Fibroblast of villous mesenchyme (primary cell): Measurements from ENCODE around the gene ELN. TPM values are rescaled to one million over a fixed set of nuclear protein-coding genes. Genes with fewer than 3 reads are reported as not detected.

Experiments
- DNase-seq: peaks from one replicate; pipeline ENCODE4 v3.0.0-alpha.2; 2010; ENCODE audit warnings: low read depth
- H3K4me3 ChIP-seq: 2 replicates; pipeline ENCODE4 v1.5.1; 2011; ENCODE audit warnings: low read depth, mild to moderate bottlenecking, low read length
- total RNA-seq: library from RNA; depleted of rRNA; stranded (reverse); fragments of >200 nt; gene quantifications from 2 replicates; pipeline ENCODE4 v1.2.3, GENCODE V29; 2012
- TF ChIP-seq, protein P1 (sequence below): IDR thresholded peaks from 2 replicates; pipeline ENCODE4 v1.5.1; 2012; ENCODE audit warnings: low read depth, mild to moderate bottlenecking, low read length; ENCODE audit not compliant: insufficient read depth

Gene ELN
- total RNA-seq, 1 donor, result under 0.01 TPM

DNA sequence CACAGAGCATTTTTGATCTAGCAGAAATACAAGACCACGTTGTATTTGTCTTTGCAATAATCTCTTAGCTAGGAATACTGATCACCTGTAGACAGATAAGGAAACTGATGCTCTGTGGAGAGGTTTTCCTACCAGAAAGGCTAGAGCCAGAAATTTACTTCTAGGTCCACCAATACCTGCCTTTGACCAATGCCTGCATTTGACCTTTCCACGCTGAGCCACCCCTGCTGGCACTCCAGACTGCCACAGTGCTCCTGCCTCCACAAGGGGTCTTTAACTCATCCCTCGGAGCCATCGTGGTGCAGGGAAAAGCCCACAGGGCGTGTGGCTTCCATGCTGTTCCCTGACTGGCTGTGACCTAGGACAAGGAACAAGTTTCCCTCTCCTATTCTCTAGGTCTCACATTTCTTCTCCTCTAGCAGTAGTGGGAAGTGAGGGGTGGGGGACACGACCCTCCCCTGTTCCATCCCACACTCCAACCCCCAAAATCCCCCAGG is 1.5 kb upstream of the ELN start:
- TF ChIP-seq, protein P1, sequence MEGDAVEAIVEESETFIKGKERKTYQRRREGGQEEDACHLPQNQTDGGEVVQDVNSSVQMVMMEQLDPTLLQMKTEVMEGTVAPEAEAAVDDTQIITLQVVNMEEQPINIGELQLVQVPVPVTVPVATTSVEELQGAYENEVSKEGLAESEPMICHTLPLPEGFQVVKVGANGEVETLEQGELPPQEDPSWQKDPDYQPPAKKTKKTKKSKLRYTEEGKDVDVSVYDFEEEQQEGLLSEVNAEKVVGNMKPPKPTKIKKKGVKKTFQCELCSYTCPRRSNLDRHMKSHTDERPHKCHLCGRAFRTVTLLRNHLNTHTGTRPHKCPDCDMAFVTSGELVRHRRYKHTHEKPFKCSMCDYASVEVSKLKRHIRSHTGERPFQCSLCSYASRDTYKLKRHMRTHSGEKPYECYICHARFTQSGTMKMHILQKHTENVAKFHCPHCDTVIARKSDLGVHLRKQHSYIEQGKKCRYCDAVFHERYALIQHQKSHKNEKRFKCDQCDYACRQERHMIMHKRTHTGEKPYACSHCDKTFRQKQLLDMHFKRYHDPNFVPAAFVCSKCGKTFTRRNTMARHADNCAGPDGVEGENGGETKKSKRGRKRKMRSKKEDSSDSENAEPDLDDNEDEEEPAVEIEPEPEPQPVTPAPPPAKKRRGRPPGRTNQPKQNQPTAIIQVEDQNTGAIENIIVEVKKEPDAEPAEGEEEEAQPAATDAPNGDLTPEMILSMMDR, result no peak
- no peak for DNase-seq
- no peak overlapping the region for H3K4me3 ChIP-seq

DNA sequence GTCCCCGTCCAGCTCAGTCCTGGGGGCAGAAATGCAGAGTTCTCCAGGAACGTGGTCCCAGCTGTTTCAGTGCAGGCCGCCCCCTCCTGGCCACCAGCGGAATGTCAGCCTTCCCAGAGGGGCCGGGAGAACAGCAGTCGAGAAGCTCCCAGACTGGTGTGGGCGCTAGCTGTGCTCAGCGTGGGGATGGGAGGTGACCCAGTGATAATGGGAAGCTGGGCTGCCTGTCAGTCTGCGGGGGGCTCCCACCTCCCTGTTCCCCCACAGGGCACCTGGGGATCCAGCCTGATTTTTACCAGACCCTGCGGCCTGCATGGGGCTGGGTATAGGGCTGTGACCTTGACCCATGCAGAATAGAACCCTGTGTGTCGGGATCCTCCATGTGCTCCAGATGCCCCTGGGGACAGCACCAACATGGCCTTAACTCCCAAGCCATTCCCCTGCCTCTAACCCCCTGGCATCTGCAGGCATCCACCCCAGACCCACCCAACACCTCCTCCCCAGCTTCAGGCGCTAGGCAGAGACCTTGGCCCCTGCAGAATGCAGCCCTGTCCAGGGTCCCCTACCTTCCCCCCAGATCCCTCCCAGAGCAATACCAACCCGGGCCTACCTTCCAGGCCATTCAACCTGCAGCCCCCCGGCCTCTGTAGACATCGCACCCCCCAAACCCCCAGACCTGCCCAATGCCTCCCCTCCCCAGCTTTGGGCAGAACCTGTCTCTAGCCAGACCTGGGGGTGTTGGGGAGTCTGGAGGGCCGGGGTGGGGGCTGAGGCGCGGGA is 880 bp upstream of the ELN start:
- DNase-seq, result peak; percentile 50
- TF ChIP-seq, protein P1, result peak; percentile 95
- H3K4me3 ChIP-seq, result no peak overlapping the region

DNA sequence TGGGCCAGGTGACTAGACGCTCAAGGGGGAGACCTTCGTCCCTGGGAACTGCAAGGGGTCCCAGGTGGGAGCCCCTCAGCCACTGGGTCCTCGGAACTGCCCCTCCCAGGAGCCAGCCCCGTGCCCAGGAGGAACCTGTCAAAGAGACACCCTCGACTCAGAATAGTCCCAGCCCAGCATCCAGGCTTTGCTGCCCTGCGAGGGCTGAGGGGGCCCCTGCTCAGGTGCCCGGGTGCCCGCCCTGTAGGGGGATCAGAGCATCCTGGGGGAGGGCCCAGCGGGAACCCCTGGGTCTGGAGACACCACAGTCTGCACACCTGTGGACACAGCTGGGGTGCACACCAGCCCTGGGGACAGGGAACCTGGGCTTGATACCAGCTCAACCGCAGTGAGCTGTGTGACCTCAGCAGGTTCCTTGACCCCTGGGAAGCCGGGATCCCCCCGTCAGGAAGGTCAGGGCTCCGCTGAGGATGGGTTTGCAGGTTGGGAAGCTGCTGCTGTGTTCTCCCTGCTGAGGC is 407 bp downstream of the ELN start:
- no peak for DNase-seq
- no peak overlapping the region for H3K4me3 ChIP-seq
- TF ChIP-seq, protein P1, result no peak

DNA sequence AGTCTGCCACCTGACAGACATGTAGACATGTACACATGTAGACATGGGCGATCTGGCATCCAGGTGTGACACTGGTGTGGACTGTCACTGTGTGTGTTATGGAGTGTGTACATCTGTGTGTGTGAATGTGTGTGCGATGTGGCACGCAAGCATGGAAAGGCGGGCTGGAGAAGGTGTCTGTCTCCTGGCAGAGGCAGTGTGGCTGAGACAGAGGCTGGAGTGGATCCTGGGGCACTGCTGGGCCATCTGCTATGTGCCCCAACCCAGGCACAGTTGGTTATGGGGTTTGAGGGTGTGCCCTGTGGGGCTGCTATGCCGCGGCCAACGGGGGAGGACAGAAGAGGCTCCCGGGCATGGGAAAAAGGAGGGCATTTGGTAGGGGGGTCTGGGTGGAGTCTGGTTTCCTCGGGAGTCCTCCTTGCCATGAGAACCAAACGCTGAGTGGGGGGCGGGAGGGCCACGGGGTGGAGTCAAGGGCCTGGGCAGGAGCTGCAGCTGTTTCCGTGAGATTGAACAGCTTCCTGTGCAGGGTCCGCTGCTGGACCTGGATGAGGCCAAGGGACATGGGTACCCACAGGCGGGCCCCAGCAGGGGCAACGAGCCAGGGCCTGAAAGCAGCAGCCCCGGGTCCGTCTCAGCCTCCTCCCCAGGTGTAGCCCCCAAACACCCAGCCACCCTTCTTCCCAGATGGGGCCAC is 1.3 kb downstream of the ELN start:
- TF ChIP-seq, protein P1, result no peak
- H3K4me3 ChIP-seq, result no peak overlapping the region
- no peak for DNase-seq

DNA sequence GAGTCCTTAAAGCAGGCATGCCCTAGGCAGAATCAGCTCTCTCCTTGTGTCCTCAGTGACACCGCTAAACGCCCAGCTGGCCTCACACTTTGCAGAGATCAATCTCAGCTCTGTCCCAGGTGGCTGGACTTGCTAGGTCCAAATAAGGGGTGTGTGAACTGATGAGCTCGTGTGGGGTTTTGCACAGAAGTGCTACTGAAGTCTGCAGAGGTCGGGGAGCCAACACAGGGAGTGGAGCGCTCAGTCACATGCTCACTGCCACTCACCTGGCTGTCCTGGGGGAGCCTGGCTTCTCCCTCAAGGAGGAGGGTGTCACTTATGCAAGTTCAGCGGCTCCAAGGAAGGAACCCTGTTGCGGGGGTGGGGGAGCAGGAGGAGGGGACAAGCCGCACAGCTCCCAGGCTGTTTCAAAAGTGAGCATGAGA is 2.0 kb downstream of the ELN start:
- TF ChIP-seq, protein P1, result no peak
- no peak overlapping the region for H3K4me3 ChIP-seq
- DNase-seq, result no peak

DNA sequence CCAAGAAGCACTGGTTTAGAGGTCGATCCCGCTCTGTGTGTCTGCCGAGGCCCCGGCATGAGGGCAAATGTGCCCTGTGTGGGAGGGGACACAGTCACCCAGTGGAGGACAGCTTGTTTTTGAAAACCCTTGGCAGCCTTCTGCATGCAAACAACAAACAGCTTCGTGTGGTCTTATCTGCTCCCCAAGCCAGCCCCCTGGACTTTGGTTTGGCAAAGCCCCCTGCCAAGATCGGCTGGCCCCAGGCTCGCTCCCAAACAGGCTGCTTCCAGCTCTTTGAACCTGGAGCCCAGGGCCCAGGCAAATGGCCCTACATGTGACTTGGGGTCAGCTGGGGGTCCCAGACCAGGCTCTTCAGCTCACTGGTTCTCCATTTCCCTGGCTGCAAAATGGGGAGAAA is 2.9 kb downstream of the ELN start:
- DNase-seq, result no peak
- no peak overlapping the region for H3K4me3 ChIP-seq
- TF ChIP-seq, protein P1, result no peak
